ENCODE measurements around the gene DPYSL4. TPM values are rescaled to one million over a fixed set of nuclear protein-coding genes. Genes with fewer than 3 reads are reported as not detected.

The DPYSL4 gene
- total and polyA plus RNA-seq, 2 of the 13 experiments (the other 11 are each of a cell fraction or from before 2014, with no cell fraction given) = 0.84 to 1.2 TPM

- no peaks in the 10 kb centered on the region for H3K27me3 ChIP-seq (ENCODE audit: control insufficient read depth in 1 of 2, insufficient read depth in 2 of 2, low read length in 2 of 2)
- BruUV-seq (replicated peaks) = no TSS peak
- no peaks in the 10 kb centered on the region for H3K36me3 ChIP-seq (replicated peaks in 1 of 2; ENCODE audit: control insufficient read depth in 1 of 2, insufficient read depth in 2 of 2, low read length in 2 of 2)
- no peak overlapping the region for H3K27ac ChIP-seq (ENCODE audit: extremely low read length, insufficient read depth, low read length)
- no peak for ATAC-seq
- DNase-seq (ENCODE audit: low spot score) = no peak
- H4K20me1 ChIP-seq (ENCODE audit: insufficient read depth, low read length) = no peaks in the 10 kb centered on the region
- no peak overlapping the region for H3K4me3 ChIP-seq (replicated peaks in 1 of 3; ENCODE audit: insufficient read depth in 1 of 3, low read depth in 2 of 3, low read length in 3 of 3)
- H3K9ac ChIP-seq (ENCODE audit: insufficient read depth, low read depth, low read length) = no peak overlapping the region
- CTCF ChIA-PET (ENCODE audit: low intra/inter-chr PET ratio, low total read pairs) = no interaction called here
- TF ChIP-seq IRF9 (CRISPR knock-in tag; IDR thresholded peaks at IDR 0.05; ENCODE audit: borderline replicate concordance) (no peak), SP2 (CRISPR knock-in tag; IDR thresholded peaks at IDR 0.05) (no peak), ADNP (CRISPR knock-in tag; IDR thresholded peaks at IDR 0.05) (no peak)
- no peak overlapping the region for H2AFZ ChIP-seq (ENCODE audit: low read length)
- WGBS (ENCODE audit: low lambda C conversion rate) = 83% methylated on average over 12 of the region's 16 CpGs
- in situ Hi-C loops (cut with HindIII; ENCODE audit: extremely low pct_ligation_motif_present, low pct_unique_long_range_greater_than_20kb) (no loop called here), intact Hi-C loops (cut with micrococcal nuclease; ENCODE audit: unreplicated experiment) (no loop called here)
- POLR2A ChIA-PET = no interaction called here
- no peaks in the 10 kb centered on the region for H3K9me3 ChIP-seq (ENCODE audit: low read length)
- H3K79me2 ChIP-seq (ENCODE audit: insufficient read depth, low read length) = no peaks in the 10 kb centered on the region
- no peaks in the 10 kb centered on the region for H3K4me1 ChIP-seq (ENCODE audit: insufficient read depth, low read length)
- no peak overlapping the region for H3K4me2 ChIP-seq (ENCODE audit: low read depth, low read length)
- FAIRE-seq = no peak
Measured at GRCh38 chr10:132240581-132240980, 53.8 kb downstream of the DPYSL4 start.

GRCh38 chr10:132241086-132241485 is 54.3 kb downstream of the DPYSL4 start:
- CTCF ChIA-PET (ENCODE audit: low intra/inter-chr PET ratio, low total read pairs) = no interaction called here
- no peaks in the 10 kb centered on the region for H3K27me3 ChIP-seq (ENCODE audit: control insufficient read depth in 1 of 2, insufficient read depth in 2 of 2, low read length in 2 of 2)
- DNase-seq (ENCODE audit: low spot score) = no peak
- POLR2A ChIA-PET = no interaction called here
- no peaks in the 10 kb centered on the region for H3K4me1 ChIP-seq (ENCODE audit: insufficient read depth, low read length)
- intact Hi-C loops (cut with micrococcal nuclease; ENCODE audit: unreplicated experiment) = no loop called here
- H3K4me3 ChIP-seq (replicated peaks in 1 of 3; ENCODE audit: insufficient read depth in 1 of 3, low read depth in 2 of 3, low read length in 3 of 3) = no peak overlapping the region
- no peaks in the 10 kb centered on the region for H4K20me1 ChIP-seq (ENCODE audit: insufficient read depth, low read length)
- no peak overlapping the region for H3K27ac ChIP-seq (ENCODE audit: extremely low read length, insufficient read depth, low read length)
- no peak overlapping the region for H2AFZ ChIP-seq (ENCODE audit: low read length)
- in situ Hi-C loops (cut with HindIII; ENCODE audit: extremely low pct_ligation_motif_present, low pct_unique_long_range_greater_than_20kb) = no loop called here
- no TSS peak for BruUV-seq (replicated peaks)
- no peaks in the 10 kb centered on the region for H3K79me2 ChIP-seq (ENCODE audit: insufficient read depth, low read length)
- WGBS (ENCODE audit: low lambda C conversion rate) = 83% methylated on average over 12 of the region's 13 CpGs
- FAIRE-seq = no peak
- H3K9ac ChIP-seq (ENCODE audit: insufficient read depth, low read depth, low read length) = no peak overlapping the region
- H3K4me2 ChIP-seq (ENCODE audit: low read depth, low read length) = no peak overlapping the region
- ATAC-seq = no peak
- H3K9me3 ChIP-seq (ENCODE audit: low read length) = no peaks in the 10 kb centered on the region
- H3K36me3 ChIP-seq (replicated peaks in 1 of 2; ENCODE audit: control insufficient read depth in 1 of 2, insufficient read depth in 2 of 2, low read length in 2 of 2) = no peaks in the 10 kb centered on the region
- TF ChIP-seq ZNF160 (CRISPR knock-in tag; IDR thresholded peaks at IDR 0.05) = no peak
- TF ChIP-seq KLF13 (CRISPR knock-in tag; IDR thresholded peaks at IDR 0.05) = no peak
- no peak for TF ChIP-seq ZNF382 (CRISPR knock-in tag; IDR thresholded peaks at IDR 0.05; ENCODE audit: borderline replicate concordance)
- no peak for TF ChIP-seq TFE3 (CRISPR knock-in tag; IDR thresholded peaks at IDR 0.05)
- TF ChIP-seq IRF9 (CRISPR knock-in tag; IDR thresholded peaks at IDR 0.05; ENCODE audit: borderline replicate concordance) = no peak
- TF ChIP-seq PCBP2 (optimal IDR thresholded peaks at IDR 0.05; ENCODE audit: low read depth, low read length, poor library complexity, severe bottlenecking) = no peak
- no peak for TF ChIP-seq KDM5B (CRISPR knock-in tag; IDR thresholded peaks at IDR 0.05; ENCODE audit: borderline replicate concordance)
- TF ChIP-seq MYNN (CRISPR knock-in tag; IDR thresholded peaks at IDR 0.05; ENCODE audit: low read depth) = no peak
- no peak for TF ChIP-seq FUBP1 (CRISPR knock-in tag; IDR thresholded peaks at IDR 0.05; ENCODE audit: borderline replicate concordance)
- TF ChIP-seq ZNF816 (CRISPR knock-in tag; IDR thresholded peaks at IDR 0.05; ENCODE audit: borderline replicate concordance) = no peak
- no peak for TF ChIP-seq RARG (CRISPR knock-in tag; IDR thresholded peaks at IDR 0.05; ENCODE audit: low read depth)
- no peak for TF ChIP-seq TOPORS (CRISPR knock-in tag; IDR thresholded peaks at IDR 0.05)
